Measurements from ENCODE around the gene HLA-G.

- TF ChIP-seq CTCF (IDR thresholded peaks at IDR 0.05) (no peak), POLR2A (IDR thresholded peaks at IDR 0.05) (no peak)
Measured at GRCh38 chr6:29813066-29813465, 14.6 kb upstream of the HLA-G start.
